ENCODE measurements around the gene STK4.

The STK4 gene

GRCh38 chr20:45117581-45117980 is 151.3 kb downstream of the STK4 start:
- DNase-seq, result no peak

- DNase-seq, result no peak
Measured at GRCh38 chr20:45118028-45118427, 151.7 kb downstream of the STK4 start.

GRCh38 chr20:45119556-45120266 is 153.4 kb downstream of the STK4 start:
- no peak for DNase-seq

GRCh38 chr20:45121388-45121787 is 155.1 kb downstream of the STK4 start:
- DNase-seq, result no peak

- no peak for DNase-seq
Measured at GRCh38 chr20:45124365-45124764, 158.1 kb downstream of the STK4 start, which contains the start of gene WFDC12. Gene WFDC12, minus strand, starts transcription at chr20:45124465. Its CDS starts 18 bp downstream, at chr20:45124447.

- DNase-seq, result no peak
Measured at GRCh38 chr20:45128099-45128498, 161.8 kb downstream of the STK4 start.
